Activated T-cell treated with anti-CD3 and anti-CD28 coated beads, Interleukin-2, amount 50 U/mL, for 1 hour (primary cell): ENCODE measurements around the gene AGXT.

ENCODE experiments used
- DNase-seq: peaks from one replicate; pipeline ENCODE4 v3.0.0-alpha.2; 2020

Gene AGXT

DNA sequence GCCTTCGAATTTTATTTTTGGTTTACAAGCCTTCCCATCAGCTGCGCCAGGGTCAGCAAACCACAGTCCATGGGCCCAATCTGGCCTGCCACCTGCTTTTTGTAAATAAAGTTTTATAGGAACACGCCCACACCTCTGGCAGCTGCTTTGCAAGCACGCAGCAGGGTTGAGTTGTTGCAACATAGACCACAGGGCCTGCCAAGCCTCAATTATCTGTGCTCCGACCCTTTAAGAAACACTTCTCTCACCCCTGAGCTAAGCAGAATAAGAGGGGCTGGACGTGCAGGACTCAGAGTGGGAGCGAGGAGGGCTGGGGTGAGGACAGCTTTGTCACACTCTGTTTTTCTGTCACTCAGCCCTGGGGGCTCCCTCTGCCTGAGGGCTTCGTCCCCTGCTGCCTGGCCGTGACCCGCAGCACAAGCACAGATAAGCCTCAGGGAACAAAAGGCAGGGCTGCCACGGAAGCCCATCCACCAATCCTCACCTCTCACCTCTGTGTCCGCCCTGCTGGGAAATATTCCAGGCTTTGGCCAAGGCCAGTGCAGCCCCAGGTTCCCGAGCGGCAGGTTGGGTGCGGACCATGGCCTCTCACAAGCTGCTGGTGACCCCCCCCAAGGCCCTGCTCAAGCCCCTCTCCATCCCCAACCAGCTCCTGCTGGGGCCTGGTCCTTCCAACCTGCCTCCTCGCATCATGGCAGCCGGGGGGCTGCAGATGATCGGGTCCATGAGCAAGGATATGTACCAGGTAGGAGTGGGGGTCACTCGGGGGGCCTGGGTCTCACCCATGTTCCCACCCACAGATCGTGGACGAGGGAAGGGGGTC is at the start of gene AGXT:
Gene AGXT (plus strand): TSS at position 539 of the 823 bp plus-strand sequence. CDS start 42 bp downstream, at position 581.
- peak; percentile 11 for DNase-seq

DNA sequence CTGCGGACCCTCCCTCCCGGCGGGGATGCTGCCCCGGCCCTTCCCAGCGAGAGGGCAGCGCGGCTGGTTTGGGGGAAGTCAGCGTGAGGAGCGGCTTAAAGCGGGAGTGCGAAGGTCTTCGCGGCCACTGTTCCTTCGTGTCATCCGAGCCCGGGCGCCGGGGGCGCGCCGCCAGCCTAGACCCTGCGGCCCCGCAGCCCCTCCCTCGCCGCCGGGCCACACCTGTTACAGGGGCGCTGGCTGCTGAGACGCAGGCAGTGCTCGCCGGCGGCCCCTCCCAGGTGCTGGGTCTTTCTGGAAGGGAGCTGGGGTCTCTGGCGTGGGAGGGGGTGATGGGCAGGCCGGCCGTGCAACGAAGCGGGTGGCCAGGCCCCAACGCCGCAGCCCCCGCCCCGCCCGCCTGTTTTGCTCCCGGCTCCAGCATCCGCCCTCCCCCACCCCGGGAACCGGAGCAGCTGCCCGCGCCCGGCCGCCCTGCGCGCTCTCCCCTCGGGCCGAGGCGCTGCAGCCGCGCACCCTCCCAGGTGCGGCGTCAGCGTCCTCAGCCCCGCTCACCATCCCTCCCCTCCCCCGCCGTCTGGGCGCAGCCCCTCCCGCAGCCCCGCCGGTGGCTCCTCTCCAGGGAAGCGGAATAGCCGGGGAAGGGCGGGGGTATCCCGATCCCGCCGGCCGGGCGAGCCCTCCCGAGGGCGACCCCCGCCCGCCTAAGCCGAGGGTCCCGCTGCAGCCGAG is 49.3 kb upstream of the AGXT start:
- no peak for DNase-seq

DNA sequence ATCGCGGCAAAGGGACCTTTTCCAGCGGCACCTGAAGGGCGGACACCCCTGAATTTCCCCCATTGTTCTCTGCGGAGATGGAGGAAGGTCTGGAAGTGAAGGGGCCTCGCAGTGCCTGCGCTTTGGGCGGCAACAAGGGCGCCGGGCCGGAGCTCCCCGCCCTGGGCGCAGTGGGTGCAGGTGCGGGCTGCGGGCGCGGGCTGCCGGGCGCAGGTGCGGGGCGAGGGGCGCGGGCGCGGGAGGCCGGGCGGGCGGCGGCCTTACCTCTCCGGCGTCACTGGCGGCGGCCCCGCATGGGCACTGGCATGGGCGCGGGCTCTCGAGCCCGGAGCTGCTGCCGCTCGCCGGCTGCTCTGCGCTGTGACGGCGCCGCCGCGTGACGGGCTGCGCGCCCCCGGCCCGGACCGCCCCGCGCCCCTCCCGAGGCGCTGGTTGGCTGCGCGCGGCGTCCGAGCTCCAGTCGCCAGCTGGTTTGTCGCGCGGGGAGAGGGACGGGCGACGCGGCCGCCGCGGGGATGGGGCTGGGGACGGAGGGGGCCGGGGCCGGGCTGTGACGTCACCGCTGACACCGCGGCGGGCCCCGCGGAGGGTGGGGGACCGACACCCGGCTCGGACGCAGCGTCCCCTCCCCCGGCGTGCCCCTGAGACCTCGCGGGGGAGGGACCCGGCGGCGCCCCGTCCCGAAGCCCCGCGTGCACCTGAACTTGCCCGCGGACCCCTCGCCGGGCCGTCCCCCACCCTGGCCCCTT is 48.6 kb upstream of the AGXT start, which contains the start of gene KIF1A:
Gene KIF1A (minus strand): TSS at position 362 of the 749 bp plus-strand sequence. CDS start 22,467 bp downstream, outside the sequence.
- no peak for DNase-seq

DNA sequence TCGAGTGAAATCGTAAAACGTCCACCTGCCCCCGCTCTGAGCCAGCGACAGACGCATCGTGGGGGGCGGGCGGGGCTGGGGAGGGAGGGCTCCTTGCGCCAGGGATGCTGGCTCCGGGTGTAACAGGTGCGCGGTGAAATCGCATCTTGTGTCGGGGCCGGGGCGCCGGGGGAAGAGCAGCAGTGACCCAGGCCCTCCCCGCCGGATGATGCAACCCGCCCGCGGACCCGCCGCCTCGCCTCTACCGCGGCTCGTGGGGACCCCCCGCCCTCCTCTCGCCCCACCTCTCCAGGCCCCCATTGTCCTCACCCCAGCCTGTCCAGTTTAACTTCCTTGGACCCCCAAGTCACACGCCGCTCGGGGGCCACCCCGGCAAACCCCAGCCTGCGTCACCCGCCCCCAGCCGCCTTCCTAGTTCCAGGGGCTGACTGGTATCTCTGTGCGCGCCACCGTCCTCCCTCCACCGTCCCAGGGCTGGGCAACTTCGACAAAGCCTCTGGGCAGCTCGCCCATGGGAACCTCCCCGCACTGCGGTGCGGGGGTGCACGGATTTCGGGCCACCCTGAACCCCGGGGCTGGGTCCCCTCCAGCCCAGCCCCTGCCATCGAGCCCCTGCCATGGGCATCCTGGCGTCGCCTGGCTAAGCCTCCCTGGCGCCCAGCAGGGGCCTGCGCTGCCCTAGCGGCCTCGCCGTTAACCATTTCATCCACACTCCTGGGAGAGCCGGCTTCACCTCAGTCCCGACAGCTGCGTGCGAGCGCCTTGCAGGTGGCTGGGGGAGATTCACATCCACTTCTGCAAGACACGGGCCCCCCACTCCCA is 47.8 kb upstream of the AGXT start:
- DNase-seq, result no peak

DNA sequence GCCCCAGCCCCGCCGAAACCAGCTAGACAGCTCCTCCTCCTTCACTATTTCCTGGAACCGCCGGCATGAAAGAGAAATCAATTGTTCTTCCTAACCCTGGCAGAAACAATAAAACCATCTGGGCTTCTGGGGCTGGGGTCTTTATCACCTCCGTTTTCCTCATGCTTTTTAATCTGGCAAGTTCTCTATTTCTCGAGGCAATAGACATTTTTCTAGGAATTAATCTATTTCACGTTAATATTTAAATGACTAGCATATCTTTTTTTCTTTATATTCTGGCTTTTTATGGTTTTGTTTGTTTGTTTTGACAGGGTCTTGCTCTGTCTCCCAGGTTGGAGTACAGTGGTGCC is 47.2 kb upstream of the AGXT start:
- DNase-seq, result no peak

DNA sequence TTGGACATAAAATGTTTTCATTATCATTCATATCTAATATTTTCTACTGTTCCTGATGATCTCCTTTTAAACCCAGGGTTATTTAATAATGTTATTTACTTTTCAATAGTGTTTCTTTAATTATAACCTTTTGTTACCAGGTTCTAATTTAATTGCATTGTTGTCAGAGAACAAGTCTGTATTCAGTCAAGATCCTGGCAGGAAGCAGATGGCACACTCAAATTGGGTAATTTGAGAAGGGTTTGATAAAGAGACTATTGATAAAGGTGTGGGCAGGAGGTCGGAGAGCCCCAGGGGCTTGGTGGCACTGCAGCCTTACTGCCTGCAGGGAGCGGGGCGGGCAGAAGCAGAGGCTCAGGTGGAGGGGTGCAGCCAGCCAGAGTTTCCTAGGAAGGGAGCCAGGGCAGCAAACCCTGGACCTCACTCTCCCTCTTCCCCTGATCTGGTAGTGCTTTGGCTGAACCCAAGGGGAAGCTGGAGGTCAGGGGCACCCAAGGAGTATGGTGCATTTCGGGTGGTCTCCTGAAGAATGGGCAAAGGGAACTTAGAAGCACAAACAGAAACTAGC is 46.3 kb upstream of the AGXT start:
- no peak for DNase-seq

DNA sequence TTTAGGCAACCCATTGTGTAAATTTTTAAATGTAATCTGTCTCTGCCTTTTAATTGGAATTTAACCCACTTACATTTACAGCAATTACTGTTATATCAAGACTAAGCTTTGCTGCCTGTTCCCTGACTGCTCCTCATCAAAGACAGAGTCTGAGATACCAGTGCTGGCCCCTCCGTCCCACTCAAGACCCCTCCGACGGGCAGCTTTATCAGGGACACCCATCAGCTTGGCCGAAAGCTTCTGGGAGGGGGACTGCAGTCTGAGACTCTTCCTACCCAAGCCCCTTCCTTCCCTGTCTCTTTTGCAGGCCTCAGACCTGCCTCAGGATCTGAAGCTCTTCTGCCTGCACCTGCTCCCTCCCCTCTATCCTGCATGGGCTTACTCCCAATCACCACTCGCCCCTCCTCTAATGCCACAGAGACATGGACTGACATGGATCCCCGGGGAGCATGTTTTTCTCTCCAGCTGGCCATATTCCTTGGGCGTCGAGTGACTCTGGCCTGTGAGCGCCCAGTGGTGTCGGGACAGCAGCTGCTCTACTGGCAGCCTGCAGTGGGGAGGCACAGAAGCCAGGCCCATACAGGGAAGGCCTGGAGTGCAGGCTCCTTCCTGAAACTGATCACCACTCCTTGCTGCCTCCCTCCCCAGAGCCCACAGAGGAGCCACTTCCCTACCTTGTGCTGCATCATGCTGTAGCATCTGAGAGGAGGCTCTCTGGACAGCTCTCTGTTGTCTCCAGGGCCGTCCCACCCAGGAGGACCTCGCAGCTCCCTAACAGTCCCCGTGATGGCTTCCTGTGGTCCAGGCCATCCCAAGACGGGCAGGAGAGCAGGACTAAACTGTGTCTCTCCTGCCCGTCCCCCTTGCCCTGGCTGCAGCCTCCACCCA is 44.9 kb upstream of the AGXT start:
- no peak for DNase-seq

DNA sequence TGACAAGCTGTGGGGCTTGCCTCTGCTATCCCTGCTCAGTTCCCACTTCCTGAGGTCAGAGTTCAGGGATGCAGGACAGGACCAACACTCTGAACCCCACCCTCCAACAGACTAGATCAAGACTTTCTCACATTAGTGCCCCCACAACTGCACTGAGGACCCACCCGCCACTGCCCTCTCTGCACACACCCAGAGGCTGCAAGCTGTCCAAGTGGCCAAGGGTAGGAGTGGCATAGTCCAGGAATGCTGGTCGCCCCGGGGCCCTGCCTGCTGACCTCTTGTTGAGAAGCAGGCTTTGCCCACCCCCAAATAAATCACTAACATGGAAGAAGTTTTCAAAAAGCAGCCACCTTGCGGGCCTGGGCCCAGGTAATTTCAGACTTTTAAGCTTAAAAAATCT is 43.1 kb upstream of the AGXT start:
- no peak for DNase-seq

DNA sequence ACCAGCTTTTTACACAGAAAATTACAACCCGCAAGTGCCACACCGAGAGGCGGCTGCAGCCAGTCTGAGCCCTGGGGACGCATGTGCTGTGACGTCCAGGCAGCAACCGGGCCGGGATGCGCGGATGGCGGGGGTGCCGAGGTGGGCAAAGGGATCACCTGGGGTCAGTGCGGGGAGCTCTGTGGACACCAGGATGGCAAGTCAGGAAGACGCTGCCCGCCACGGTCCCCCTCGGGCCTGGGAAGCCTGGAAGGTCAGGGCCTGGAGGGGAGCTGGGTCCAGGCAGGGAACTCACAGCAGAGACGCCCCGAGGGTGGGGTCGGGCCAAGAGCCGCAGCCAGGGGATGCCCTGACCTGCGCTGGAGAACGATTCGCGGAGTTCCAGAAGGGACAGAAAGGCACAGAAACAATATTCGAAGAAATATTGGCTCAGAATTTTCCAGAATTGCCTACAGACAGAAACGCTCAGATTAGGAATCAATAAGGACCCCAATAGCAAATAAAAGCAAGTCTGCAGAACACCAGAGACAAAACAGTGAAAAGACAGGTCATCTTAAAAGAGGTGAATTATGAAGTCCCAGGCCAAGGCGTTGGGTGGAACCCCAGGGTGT is 36.9 kb upstream of the AGXT start:
- DNase-seq, result no peak

DNA sequence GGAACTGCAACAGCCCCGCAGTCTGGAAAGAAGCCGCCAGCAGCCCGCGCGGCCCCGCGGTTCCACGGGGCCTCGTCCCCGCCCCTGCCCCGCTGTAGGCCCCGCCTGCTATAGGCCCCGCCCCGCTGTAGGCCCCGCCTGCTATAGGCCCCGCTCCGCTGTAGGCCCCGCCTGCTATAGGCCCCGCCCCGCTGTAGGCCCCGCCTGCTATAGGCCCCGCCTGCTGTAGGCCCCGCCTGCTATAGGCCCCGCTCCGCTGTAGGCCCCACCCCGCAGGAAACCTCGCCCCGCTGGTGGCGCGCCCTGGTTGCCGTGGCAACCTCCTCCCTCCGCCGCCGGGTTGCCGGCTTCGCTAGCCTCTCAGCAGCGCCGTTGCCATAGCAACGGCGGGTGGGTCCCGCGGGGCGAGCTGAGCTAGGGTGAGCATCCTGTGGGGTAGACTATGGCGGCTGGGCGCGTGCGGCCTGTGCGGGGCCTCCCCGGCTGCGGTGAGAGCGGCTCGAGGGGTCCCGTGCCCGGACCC is 36.4 kb upstream of the AGXT start:
- peak; percentile 100 for DNase-seq

DNA sequence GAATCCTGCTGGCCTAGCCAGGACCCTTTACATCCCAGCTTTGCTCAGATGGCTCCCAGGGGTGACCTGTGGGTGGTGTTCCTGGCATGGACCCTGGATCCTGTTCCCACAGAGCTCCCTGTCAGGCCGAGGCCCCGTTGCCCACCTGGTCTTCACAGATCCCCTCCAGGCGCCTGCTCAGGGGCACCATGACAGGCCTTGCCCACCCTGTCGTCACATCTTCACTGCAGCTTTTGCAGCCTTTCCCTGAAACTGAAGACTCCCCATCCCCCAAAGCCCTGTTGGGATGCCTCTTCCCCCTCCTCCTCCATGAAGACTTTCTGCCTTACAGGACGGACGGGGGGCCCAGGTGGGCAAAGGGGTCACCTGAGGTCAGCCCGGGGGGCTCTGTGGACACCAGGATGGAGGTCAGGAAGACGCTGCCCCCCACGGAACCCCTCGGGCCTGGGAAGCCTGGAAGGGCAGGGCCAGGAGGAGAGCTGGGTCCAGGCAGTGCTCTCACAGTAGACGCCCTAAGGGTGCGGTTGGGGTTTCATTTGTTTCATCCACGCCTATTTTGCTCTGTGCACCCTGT is 35.6 kb upstream of the AGXT start:
- no peak for DNase-seq

DNA sequence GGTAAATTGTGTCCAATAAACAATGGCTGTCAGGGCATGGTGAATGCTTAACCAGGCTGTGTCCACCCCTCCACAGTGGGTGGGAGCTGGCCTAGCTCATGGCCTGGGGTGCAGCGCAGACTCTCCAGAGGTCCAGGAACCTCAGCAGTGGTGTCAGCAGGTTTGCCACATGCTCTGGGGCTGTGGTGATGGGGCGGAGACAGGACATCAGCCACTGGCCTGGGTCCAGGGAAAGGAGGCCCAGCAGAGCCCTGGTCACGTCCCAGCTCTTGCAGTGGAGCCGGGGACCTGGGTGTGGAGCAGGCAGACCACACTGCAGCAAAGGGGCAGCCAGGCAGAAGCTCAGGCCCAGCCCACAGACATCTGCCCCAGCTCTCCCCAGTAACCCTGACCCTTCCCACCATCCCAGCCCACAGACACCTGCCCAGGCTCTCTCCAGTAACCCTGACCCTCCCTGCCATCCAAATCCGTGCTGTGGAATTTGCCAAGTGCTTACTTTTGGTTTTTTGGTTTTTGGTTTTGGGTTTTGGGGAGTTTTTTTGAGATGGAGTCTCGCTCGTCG is 34.8 kb upstream of the AGXT start:
- no peak for DNase-seq

DNA sequence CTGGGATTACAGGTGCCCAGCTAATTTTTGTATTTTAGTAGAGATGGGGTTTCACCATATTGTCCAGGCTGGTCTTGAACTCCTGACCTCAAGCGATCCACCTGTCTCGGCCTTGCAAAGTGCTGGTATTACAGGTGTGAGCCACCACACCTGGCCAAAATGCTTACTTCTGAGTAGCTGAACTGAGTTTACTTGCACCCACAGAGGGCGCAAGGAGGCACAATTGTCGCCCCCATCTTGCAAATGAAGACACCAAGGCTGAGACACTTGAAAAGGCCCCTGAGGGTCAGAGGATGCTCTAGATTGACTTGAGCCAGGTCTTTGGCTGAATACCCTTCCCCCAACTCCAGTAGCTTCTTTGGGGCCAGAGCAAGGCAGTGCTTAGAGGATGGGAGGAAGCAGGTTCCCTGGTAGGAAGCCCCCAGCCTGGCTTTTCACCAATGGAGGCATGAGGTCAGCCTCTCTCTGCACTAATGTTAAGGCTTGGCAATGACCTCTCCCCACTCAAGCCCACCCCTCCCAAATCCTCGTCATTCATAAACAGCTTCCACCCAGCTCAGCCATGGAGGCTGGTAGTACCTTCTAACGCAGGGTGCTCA is 34.1 kb upstream of the AGXT start:
- DNase-seq, result no peak

DNA sequence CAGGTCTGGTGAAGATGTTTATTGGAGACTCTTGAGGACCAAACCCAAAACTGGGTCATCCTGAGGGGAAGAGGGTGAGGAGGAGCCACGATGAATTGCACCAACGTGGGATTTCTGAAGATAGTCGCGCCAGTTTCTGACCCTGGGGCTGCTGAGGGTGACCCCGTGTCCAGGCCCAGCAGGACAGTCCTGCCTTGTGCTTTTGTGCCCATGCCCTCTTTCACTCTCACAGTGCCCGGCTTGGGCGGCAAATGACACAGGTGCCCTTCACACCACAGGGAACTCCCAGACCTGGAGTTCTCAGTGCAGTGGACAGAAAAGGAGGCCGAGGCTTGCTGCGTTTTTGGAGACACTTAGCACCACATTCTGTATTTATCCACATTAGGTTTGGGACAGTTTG is 33.1 kb upstream of the AGXT start:
- DNase-seq, result no peak

DNA sequence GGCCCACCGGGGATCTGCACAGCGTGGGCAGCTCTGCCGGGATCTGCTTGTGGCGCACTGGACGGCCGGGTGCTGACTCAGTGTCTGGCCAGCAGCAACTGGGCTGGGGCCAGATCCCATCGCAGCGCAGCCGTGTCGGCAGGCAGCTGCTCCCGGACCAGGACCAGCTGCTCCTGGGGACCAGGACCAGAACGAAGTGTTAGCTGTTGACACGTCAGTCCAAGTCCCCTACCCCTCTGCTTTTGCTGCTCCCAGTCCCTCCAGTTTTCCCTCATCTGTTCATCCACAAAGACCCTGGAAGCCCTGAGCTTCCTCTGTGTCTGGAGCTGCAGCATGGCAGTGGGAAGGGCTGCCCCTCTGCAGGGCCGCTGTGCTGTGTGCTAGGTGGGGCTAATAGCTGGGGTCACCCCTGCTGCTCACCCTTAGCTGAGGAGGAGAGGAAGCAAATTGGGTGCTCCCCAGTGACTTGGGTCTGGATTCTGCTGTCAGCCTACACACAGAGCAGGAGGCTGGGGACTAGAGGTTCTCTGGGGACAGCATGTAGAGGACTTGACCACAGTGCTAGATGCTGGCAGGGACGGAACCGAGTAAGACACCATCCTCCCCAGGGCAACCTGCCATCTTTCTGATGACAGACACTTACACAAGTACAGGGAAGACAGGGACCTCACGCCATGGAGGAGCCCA is 31.7 kb upstream of the AGXT start:
- DNase-seq, result peak; percentile 11

DNA sequence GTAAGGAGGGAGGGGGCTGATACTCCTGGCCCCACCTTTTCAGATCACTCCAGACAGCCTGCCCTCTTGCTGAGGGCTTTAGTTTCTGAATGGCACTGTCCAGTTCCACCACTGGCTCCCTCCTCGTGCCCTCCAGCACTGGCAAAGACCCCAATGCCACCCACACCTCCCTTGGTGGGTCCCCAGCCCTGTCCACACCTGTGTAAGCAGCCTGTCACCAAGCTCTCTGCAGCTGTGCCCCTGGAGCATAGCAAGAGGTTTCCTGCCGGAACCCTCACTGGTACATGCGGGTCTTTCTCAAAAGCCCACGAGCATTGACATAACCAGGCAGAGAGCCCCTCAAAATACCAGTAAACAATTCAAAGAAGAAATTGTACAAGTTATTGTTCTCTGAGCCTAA is 31.0 kb upstream of the AGXT start:
- peak; percentile 5 for DNase-seq

DNA sequence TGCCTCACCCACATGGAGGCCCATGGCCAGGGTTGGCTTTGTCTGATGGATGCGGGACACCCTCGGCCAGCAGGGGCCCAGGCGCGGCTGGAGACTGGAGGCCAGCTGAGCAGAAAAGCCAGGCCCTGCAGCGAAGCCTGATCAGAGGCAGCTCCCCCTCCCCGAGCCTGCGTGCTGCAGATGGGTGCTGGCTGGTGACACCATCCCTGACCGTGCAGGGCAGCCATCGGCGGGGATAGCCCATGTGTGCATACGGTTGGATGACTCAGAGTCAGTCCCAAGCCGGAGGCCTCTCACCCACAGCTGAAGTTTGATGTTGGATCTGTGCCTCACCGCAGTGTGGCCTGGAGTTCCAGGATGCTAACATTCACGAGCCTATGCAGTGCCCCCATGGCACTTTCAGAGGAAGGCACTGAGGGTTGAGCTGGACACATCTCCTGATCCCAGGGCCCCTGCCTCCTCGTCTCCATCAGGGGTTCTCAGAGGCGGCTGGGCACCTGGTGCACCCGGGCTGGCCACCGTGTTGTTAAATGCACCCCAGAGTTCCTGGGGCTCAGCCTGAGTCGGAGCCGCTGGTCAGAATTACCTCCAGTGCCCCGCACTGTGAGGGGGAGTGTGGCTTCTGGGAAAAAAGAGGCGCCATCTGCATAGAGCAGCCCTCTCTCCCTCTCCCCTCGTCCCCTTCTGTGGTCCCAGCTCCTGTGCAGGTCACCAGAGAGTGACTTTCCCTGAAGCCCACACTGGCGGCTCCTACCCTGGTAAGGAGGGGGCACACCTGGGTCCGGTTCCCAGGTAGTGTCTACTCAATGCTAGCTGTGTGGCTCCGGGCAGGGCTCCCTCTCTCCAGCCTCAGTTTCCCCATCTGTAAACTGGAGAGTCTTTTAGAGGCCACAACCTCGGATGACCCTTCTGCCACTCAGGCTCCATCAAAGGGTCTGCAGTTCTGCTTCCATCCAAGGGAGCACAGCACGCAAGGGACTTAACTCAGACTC is 29.2 kb upstream of the AGXT start:
- peak; percentile 11 for DNase-seq
